SKM-1 treated with dmso at 0.1 percent for 144 hours (cell line): ENCODE data around the gene NETO1.

Experiments used
- DNase-seq: peaks from one replicate; lab custom pipeline; 2025; ENCODE audit not compliant: unreplicated experiment; lab: John Stamatoyannopoulos, UW

NETO1 gene

GRCh38 chr18:72727776-72728175 is 140.0 kb downstream of the NETO1 start:
- DNase-seq = no peak

- DNase-seq = no peak
These were observed 140.6 kb downstream of the NETO1 start for GRCh38 chr18:72727038-72727655.

- DNase-seq = no peak
These were observed 141.6 kb downstream of the NETO1 start for GRCh38 chr18:72726201-72726600.

- no peak for DNase-seq
These were observed 146.5 kb downstream of the NETO1 start for GRCh38 chr18:72721330-72721729.

- no peak for DNase-seq
These were observed 147.7 kb downstream of the NETO1 start for GRCh38 chr18:72720116-72720515.

- no peak for DNase-seq
These were observed 163.6 kb downstream of the NETO1 start for GRCh38 chr18:72704202-72704601.

- DNase-seq = peak; percentile 7
These were observed 166.7 kb downstream of the NETO1 start for GRCh38 chr18:72700961-72701710.

- no peak for DNase-seq
These were observed 170.1 kb downstream of the NETO1 start for GRCh38 chr18:72697706-72698105.

- no peak for DNase-seq
These were observed 175.2 kb downstream of the NETO1 start for GRCh38 chr18:72692595-72692994.
